MCF 10A (cell line): ENCODE data around the gene GABRR3. TPM values are rescaled to one million over a fixed set of nuclear protein-coding genes. Genes with fewer than 3 reads are reported as not detected.

Experiments
- BruUV-seq: library from RNA; stranded (reverse); fragments of 400-500 nt; replicated peaks from 2 replicates; lab custom pipeline; 2021; lab: Mats Ljungman, UMichigan
- CTCF ChIA-PET: fragments of 300-600 bp; sonication (Branson Sonifier 250); formaldehyde crosslinking; extraction: SDS; loops from one replicate; lab custom pipeline; 2021; ENCODE audit warnings: antibody characterized with exemption, inconsistent platforms; lab: Yijun Ruan, JAX
- POLR2A ChIA-PET: fragments of 300-600, 350-650 bp; sonication (Branson Sonifier 250); formaldehyde crosslinking; extraction: SDS; loops from one replicate; lab custom pipeline; 2020; ENCODE audit warnings: antibody characterized with exemption, inconsistent platforms; lab: Yijun Ruan, JAX
- DNase-seq: peaks from one replicate; pipeline ENCODE4 v3.0.0-alpha.2; 2018; ENCODE audit not compliant: unreplicated experiment
- H3K27ac Mint-ChIP-seq: one replicate; pipeline ENCODE4 v1.8.0; 2022; ENCODE audit warnings: mild to moderate bottlenecking, low read depth, mixed read lengths; ENCODE audit not compliant: unreplicated experiment
- H3K27me3 Mint-ChIP-seq: one replicate; pipeline ENCODE4 v1.8.0; 2022; ENCODE audit warnings: mixed read lengths; ENCODE audit not compliant: insufficient read depth, unreplicated experiment
- H3K36me3 Mint-ChIP-seq: one replicate; pipeline ENCODE4 v1.8.0; 2022; ENCODE audit warnings: mild to moderate bottlenecking, moderate library complexity, mixed read lengths; ENCODE audit not compliant: insufficient read depth, unreplicated experiment
- H3K4me1 Mint-ChIP-seq: one replicate; pipeline ENCODE4 v1.8.0; 2022; ENCODE audit warnings: mixed read lengths; ENCODE audit not compliant: insufficient read depth, unreplicated experiment
- H3K4me3 Mint-ChIP-seq: one replicate; pipeline ENCODE4 v1.8.0; 2022; ENCODE audit warnings: mild to moderate bottlenecking, moderate library complexity, mixed read lengths; ENCODE audit not compliant: unreplicated experiment
- H3K9me3 Mint-ChIP-seq: one replicate; pipeline ENCODE4 v1.8.0; 2022; ENCODE audit warnings: mixed read lengths; ENCODE audit not compliant: unreplicated experiment
- CTCF ChIP-seq: fragments of 200-600 bp; IDR thresholded peaks from one replicate; pipeline ENCODE4 v1.8.0; 2022; ENCODE audit warnings: antibody characterized with exemption, mild to moderate bottlenecking; ENCODE audit not compliant: unreplicated experiment
- intact Hi-C: fragments of 100-400 bp; cut with micrococcal nuclease; formaldehyde crosslinking; loops from 2 replicates; pipeline ENCODE4 v1.14.1; 2022
- total RNA-seq: library from RNA; stranded (reverse); gene quantifications from 2 replicates; pipeline ENCODE4 v1.2.3, GENCODE V29; 2022

Gene GABRR3
- total RNA-seq, 1 experiment from 2014 or later, result not detected

GRCh38 chr3:98025392-98025945 lies 9.6 kb downstream of the GABRR3 start:
- H3K4me1 Mint-ChIP-seq, result peaks cover 11% of the 10 kb centered on the region
- intact Hi-C loops, result loop anchor here (10.0 kb wide), 1 partner anchor 1161 kb away; no protein-coding TSS in a partner anchor
- H3K27me3 Mint-ChIP-seq, result no peaks in the 10 kb centered on the region
- H3K36me3 Mint-ChIP-seq, result peaks cover 6% of the 10 kb centered on the region
- H3K4me3 Mint-ChIP-seq, result no peak overlapping the region
- no peaks in the 10 kb centered on the region for H3K9me3 Mint-ChIP-seq
- no peak for DNase-seq
- no peak for TF ChIP-seq CTCF
- H3K27ac Mint-ChIP-seq, result no peak overlapping the region
- no TSS peak for BruUV-seq
- POLR2A ChIA-PET, result interaction anchor here (0.7 kb wide), 1 partner anchor 680 kb away, joined by 4 read pairs; no protein-coding TSS in a partner anchor
- CTCF ChIA-PET, result interaction anchor here (0.6 to 6.0 kb wide), 8 partner anchors 13 to 1066 kb away, joined by 3 to 84 read pairs (median 8); no protein-coding TSS in a partner anchor

GRCh38 chr3:98022978-98023820 lies 11.9 kb downstream of the GABRR3 start:
- ChIA-PET POLR2A (interaction anchor here (1.3 to 2.7 kb wide), 5 partner anchors 11 to 213 kb away, joined by 4 to 14 read pairs (median 11); partner anchors contain the start of gene CRYBG3), CTCF (interaction anchor here (0.6 to 6.0 kb wide), 38 partner anchors 9 to 1131 kb away, joined by 3 to 84 read pairs (median 4); partner anchors contain the start of gene CRYBG3)
- no TSS peak for BruUV-seq
- Mint-ChIP-seq H3K27me3 (no peaks in the 10 kb centered on the region), H3K36me3 (peaks cover 2% of the 10 kb centered on the region), H3K9me3 (no peaks in the 10 kb centered on the region), H3K4me3 (no peak overlapping the region), H3K27ac (no peak overlapping the region), H3K4me1 (peaks cover 5% of the 10 kb centered on the region)
- peak; percentile 82 for DNase-seq
- TF ChIP-seq CTCF, result peak; percentile 87
- intact Hi-C loops, result loop anchor here (1.0 to 10.0 kb wide), 6 partner anchors 52 to 1158 kb away; no protein-coding TSS in a partner anchor

GRCh38 chr3:98021830-98022560 lies 13.1 kb downstream of the GABRR3 start:
- no peaks in the 10 kb centered on the region for H3K9me3 Mint-ChIP-seq
- no peak overlapping the region for H3K4me3 Mint-ChIP-seq
- H3K4me1 Mint-ChIP-seq, result peaks cover 5% of the 10 kb centered on the region
- DNase-seq, result peak; percentile 33
- no peak overlapping the region for H3K27ac Mint-ChIP-seq
- intact Hi-C loops, result loop anchor here (2.0 to 10.0 kb wide), 5 partner anchors 51 to 1157 kb away; no protein-coding TSS in a partner anchor
- H3K27me3 Mint-ChIP-seq, result no peaks in the 10 kb centered on the region
- no peak for TF ChIP-seq CTCF
- ChIA-PET POLR2A (interaction anchor here (0.7 to 2.7 kb wide), 9 partner anchors 9 to 294 kb away, joined by 4 to 14 read pairs (median 6); partner anchors contain the start of gene CRYBG3), CTCF (interaction anchor here (0.5 to 6.0 kb wide), 39 partner anchors 9 to 1151 kb away, joined by 3 to 84 read pairs (median 4); partner anchors contain the start of genes ARL6 and CRYBG3)
- H3K36me3 Mint-ChIP-seq, result no peaks in the 10 kb centered on the region
- no TSS peak for BruUV-seq
